GM19397 (cell line): Measurements from ENCODE around the gene RECQL5.
A peak's percentile ranks its signal among the peaks of the same experiment; 100 is the strongest.
"Not testable (repeated sequence)": the region's sequence is repeated elsewhere in the genome, so short reads cannot be mapped to it uniquely, and the experiment has no call there.

Experiments used
- ATAC-seq: cut with Tn5 transposase; IDR thresholded peaks from one replicate; pipeline ENCODE4 v1.9.1; 2021; ENCODE audit warnings: mild to moderate bottlenecking, moderate library complexity; ENCODE audit not compliant: unreplicated experiment

Gene RECQL5

DNA sequence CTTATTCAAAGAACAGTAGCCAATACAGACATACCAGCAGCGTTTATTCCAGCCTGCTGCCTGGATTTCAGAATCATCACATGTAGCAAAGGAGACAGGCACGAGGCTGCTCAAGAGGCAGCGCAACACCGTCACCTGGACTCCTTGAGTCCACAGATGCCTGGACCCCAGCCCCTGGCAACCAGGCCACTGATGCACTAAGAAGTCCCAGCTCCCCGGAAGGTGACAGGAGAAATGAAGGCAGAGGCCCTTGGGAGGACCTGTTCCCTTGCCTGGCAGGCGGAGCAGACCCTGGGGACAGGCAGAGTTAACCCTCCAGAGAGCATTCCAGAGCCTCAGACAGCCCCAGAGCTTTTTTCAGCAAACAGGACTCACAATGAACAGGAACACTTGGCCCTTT is 17.3 kb downstream of the RECQL5 start:
- ATAC-seq, result no peak

- no peak for ATAC-seq
Measured at GRCh38 chr17:75647921-75648320, 19.0 kb downstream of the RECQL5 start.

- no peak for ATAC-seq
Measured at GRCh38 chr17:75647061-75647460, 19.9 kb downstream of the RECQL5 start.

DNA sequence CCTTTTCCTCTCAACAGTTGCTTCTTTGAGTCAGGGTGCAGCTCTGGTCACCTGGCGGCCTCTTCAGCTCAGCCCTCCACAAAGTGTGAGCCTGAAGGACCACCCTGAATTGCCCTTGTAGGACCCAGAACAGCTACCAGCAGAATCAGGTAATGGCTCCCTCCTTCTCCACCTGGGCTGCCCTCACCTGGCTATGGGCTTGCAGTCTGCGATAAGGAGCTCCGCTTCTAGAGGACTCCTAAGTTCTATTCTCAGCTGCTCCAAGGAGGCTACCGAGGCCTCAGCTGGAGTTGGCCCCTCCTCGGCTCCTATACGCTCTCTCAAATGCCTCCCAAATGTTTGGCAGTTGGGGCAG is 20.3 kb downstream of the RECQL5 start:
- no peak for ATAC-seq

GRCh38 chr17:75645889-75646637 is 20.9 kb downstream of the RECQL5 start:
- peak; percentile 81 for ATAC-seq

- ATAC-seq, result no peak
Measured at GRCh38 chr17:75645501-75645888, 21.5 kb downstream of the RECQL5 start.

DNA sequence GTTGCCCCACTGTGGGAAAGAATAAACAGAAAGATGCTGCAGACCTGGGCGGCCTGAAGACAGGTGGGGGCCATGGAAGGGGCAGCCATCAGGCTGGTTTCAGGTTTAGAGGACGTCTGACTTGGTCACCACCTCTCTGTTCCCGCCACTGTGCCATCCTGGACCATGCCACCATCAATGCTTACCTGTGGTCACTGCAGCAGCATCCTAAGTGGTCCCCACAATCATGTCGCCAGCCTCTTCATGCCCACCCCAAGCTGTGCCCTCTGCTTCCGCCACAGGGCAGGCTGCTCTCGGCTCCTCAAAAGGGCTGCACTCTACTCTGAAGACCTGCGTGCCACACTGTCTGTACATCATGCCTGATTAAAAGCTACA is 23.3 kb downstream of the RECQL5 start:
- no peak for ATAC-seq

GRCh38 chr17:75642784-75643642 is 23.9 kb downstream of the RECQL5 start:
- ATAC-seq, result no peak

GRCh38 chr17:75642182-75642783 is 24.7 kb downstream of the RECQL5 start:
- no peak for ATAC-seq

DNA sequence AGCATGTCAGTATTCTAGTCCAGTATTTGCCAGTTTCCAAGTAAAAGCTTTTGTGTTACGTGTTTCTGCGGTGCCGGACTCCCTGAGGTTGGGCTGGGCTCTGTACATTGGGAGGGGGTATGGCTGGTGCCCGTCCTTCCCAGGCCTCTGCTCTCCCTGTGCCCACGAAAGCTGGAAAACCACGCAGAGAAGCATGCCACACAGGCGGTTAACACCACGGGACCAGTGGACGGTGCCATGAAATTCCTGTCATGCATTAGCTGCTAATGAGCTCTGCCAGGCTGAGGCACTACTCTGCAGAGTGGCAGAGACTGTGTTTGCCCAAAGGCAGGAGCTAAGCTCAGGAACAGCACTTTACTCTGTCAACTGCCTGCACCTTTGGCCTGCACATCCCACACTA is 25.6 kb downstream of the RECQL5 start:
- no peak for ATAC-seq

DNA sequence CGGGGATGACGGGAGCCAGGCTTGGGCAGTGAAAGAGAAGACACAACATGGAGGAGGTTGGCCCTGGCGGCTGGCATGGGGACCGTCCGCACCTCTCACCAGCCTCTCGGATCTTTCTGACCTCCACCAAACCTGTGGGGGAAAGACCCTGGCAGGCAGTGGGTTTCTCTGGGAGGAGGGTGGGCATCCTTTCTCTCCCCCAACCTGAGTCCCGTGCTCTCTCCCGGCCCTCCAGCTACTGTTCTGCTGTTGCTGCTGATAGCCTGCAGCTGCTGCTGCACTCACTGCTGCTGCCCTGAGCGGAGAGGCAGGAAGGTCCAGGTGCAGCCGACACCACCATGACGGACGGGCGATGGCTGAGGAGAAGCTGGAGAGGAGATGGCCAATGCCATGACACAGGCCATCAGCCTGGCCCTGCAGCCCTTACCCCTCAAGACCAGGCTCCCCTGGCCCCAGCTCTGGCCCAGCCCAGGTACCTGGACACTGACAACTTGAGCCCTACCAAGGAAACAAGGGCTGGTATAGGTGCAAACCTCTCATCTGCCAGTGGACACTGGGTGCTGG is 26.3 kb downstream of the RECQL5 start:
- ATAC-seq, result no peak

- ATAC-seq, result no peak
Measured at GRCh38 chr17:75639771-75640555, 27.0 kb downstream of the RECQL5 start.

GRCh38 chr17:75639327-75639726 is 27.6 kb downstream of the RECQL5 start:
- ATAC-seq, result no peak

GRCh38 chr17:75638893-75639292 is 28.1 kb downstream of the RECQL5 start:
- ATAC-seq, result no peak

GRCh38 chr17:75638039-75638438 is 28.9 kb downstream of the RECQL5 start:
- ATAC-seq, result not testable (repeated sequence)

DNA sequence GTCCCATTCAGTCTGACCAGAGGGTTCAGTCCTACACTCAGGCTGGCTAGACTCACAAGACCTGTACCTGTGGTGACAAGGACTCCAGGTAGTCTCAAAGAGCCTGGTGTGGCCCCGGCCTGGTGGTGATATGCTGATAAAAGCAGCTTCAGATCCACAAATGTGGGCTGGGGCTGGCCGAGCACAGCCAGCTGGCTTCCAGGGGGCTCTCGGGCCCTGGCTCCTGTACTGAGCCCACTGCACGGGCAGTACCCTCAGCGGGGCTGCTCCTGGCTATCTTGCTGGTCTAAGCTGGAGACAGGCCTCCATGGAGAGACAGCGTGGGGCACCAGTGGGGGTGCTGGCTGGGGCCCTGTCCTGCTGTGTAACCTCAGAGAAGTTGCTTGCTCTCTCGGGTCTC is 29.4 kb downstream of the RECQL5 start:
- ATAC-seq, result no peak

- ATAC-seq, result no peak
Measured at GRCh38 chr17:75637143-75637538, 29.8 kb downstream of the RECQL5 start.

GRCh38 chr17:75636381-75637142 is 30.4 kb downstream of the RECQL5 start:
- ATAC-seq, result no peak

GRCh38 chr17:75635610-75636202 is 31.2 kb downstream of the RECQL5 start:
- no peak for ATAC-seq
